GM11168 (cell line): ENCODE measurements around the gene NIPSNAP2.
"Not testable (repeated sequence)": the region's sequence is repeated elsewhere in the genome, so short reads cannot be mapped to it uniquely, and the experiment has no call there.

ENCODE experiments used
- in situ Hi-C: fragments of 300-500 bp; cut with MboI; formaldehyde crosslinking; loops from one replicate; pipeline ENCODE4 v1.12.0; 2022; ENCODE audit warnings: low sequenced_read_pairs; ENCODE audit not compliant: unreplicated experiment

NIPSNAP2 gene

GRCh38 chr7:56040730-56041129 is 76.3 kb downstream of the NIPSNAP2 start:
- in situ Hi-C loops = no loop called here

DNA sequence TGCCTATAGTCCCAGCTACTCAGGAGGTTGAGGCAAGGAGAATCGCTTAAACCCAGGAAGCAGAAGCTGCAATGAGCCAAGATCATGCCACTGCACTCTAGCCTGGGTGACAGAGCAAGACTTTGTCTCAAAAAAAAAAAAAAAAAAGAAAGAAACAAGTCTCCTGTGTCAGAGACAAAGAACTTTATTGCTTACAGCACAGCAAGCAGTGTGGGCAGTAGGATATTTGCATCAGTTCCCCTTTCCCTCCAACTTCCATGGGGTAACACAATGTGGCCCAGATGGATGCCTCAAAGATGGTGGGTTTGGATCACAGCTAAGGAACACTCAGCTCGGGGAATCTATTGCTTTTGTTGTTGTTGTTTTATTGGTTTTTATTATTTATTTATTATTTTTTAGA is 81.4 kb downstream of the NIPSNAP2 start:
- in situ Hi-C loops = not testable (repeated sequence)

DNA sequence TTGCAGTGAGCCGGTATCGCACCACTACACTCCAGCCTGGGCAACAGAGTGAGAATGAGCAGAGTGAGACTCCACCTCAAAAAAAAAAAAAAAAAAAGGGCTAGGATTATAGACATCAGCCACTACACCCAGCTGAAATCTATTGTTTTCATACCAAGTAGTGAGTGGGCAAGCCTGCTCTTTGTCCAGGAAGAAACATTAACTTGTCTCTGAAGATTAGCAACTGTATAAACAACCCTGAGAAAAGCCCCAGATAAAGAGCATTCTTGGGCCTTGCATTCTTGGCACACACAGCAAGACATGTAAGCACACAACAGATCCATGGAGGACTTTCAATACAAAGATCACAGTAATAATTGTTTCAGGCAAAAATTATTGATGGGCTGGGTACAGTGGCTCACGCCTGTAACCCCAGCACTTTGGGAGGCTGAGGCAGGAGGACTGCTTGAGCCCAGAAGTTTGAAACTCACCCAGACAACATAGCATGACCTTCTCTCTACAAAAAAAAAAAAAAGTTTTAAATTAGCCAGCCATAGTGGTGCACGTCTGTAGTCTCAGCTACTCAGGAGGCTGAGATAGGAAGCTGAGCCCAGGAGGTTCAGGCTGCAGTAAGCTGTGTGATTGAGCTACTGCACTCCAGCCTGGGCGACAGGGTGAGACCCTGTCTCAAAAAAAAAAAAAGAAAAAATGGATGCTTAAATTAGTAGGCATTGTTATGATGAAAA is 82.5 kb downstream of the NIPSNAP2 start:
- in situ Hi-C loops = no loop called here

DNA sequence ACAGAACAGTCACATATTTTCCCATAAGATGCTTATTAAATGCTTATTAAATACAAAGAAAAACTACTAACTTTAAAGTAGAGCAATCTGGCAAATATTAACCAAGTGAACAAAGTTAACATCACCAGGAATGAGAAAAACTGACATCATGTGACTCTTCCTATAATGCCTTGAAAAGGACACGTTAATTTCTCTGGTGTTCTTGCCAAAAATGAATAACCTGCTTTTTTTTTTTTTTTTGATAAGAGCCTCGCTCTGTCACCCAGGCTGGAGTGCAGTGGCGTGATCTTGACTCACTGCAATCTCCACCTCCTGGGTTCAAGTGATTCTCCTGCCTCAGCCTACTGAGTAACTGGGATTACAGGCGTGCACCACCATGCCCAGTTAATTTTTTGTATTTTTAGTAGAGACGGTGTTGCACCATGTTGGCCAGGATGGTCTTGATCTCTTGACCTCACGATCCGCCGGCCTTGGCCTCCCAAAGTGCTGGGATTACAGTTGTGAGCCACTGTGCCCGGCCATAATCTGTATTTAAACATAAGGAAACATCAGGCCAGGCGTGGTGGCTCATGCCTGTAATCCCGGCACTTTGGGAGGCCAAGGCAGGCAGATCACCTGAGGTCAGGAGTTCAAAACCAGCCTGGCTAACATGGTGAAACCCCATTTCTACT is 83.2 kb downstream of the NIPSNAP2 start:
- in situ Hi-C loops = not testable (repeated sequence)

GRCh38 chr7:56048245-56048644 is 83.9 kb downstream of the NIPSNAP2 start:
- in situ Hi-C loops = no loop called here

- in situ Hi-C loops = not testable (repeated sequence)
Measured at GRCh38 chr7:56048763-56049162, 84.4 kb downstream of the NIPSNAP2 start.
